ENCODE data around the gene OSBPL3. TPM values are rescaled to one million over a fixed set of nuclear protein-coding genes. Genes with fewer than 3 reads are reported as not detected.

OSBPL3 gene
- total RNA-seq, 1 experiment from 2014 or later: 11.6 TPM

DNA sequence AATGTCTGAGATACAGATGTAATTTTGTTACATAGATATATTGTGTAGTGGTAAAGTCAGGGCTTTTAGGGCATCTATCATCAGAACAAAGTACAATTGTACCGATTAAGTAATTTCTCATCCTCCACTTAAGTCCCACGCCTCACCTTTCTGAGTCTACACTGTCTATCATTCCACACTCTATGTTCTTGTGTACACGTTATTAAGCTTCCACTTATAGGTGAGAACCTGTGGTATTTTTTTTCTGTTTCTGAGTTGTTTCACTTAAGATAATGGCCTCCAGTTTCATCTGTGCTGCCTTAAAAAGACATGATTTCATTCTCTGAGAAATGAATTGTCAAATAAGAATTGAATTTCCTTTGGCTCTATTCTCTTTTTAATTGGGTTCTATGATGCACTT lies 15.5 kb upstream of the OSBPL3 start:
- no TSS peak for BruUV-seq (replicated peaks)
- Histone ChIP-seq H3K36me3 (ENCODE audit: low read depth, low read length) (no peaks in the 10 kb centered on the region), H2AFZ (ENCODE audit: low read length) (no peak overlapping the region), H3K9ac (ENCODE audit: low read length) (no peak overlapping the region), H3K27ac (ENCODE audit: low read length) (no peak overlapping the region), H3K27me3 (ENCODE audit: low read length) (no peaks in the 10 kb centered on the region), H3K9me3 (ENCODE audit: low read length) (no peaks in the 10 kb centered on the region), H3K4me1 (ENCODE audit: insufficient read depth, low read length) (no peaks in the 10 kb centered on the region), H3K4me3 (ENCODE audit: low read length) (no peak overlapping the region), H3F3A (ENCODE audit: low read length, unreplicated experiment) (no peaks in the 10 kb centered on the region), H4K20me1 (ENCODE audit: low read length) (no peaks in the 10 kb centered on the region), H3K9me2 (replicated peaks; ENCODE audit: low read length) (no peaks in the 10 kb centered on the region), H3K4me2 (ENCODE audit: low read length) (no peak overlapping the region), H3K79me2 (ENCODE audit: low read length) (no peaks in the 10 kb centered on the region)
- POLR2A ChIA-PET (ENCODE audit: unreplicated experiment): no interaction called here
- ATAC-seq (no peak), DNase-seq (no peak)
- CTCF ChIA-PET: no interaction called here
- TF ChIP-seq EZH2phosphoT487 (IDR thresholded peaks at IDR 0.05; ENCODE audit: borderline replicate concordance, low read length) (no peak), EZH2 (IDR thresholded peaks at IDR 0.05; ENCODE audit: low read length, unreplicated experiment) (no peak)
- TF ChIP-seq, protein P1, sequence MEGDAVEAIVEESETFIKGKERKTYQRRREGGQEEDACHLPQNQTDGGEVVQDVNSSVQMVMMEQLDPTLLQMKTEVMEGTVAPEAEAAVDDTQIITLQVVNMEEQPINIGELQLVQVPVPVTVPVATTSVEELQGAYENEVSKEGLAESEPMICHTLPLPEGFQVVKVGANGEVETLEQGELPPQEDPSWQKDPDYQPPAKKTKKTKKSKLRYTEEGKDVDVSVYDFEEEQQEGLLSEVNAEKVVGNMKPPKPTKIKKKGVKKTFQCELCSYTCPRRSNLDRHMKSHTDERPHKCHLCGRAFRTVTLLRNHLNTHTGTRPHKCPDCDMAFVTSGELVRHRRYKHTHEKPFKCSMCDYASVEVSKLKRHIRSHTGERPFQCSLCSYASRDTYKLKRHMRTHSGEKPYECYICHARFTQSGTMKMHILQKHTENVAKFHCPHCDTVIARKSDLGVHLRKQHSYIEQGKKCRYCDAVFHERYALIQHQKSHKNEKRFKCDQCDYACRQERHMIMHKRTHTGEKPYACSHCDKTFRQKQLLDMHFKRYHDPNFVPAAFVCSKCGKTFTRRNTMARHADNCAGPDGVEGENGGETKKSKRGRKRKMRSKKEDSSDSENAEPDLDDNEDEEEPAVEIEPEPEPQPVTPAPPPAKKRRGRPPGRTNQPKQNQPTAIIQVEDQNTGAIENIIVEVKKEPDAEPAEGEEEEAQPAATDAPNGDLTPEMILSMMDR (conservative IDR thresholded peaks at IDR 0.05; ENCODE audit: low read depth, low read length): no peak
- intact Hi-C loops (cut with micrococcal nuclease): no loop called here

DNA sequence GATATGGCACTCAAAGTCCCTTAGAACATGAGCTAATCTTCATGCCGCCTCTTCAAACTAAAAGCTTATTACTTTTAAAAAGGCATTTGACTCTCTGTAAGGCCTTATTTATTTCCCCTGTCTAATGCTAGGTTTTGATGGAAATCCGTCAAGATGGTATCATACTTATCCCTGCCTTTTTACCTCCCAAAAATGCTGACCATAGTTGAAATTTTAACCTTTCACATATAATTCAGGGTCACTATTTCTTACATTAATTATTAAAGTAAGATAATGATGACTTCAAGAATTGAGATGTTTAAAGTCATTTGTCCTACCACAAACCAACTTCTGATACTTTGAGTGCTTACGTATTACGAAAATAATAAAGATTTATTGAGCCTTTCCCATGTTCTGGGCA lies 12.3 kb upstream of the OSBPL3 start:
- Histone ChIP-seq H3K4me3 (ENCODE audit: low read length) (no peak overlapping the region), H3K9ac (ENCODE audit: low read length) (no peak overlapping the region), H3K4me2 (ENCODE audit: low read length) (no peak overlapping the region), H3K27me3 (ENCODE audit: low read length) (no peaks in the 10 kb centered on the region), H2AFZ (ENCODE audit: low read length) (no peak overlapping the region), H3K27ac (ENCODE audit: low read length) (no peak overlapping the region), H3K9me2 (replicated peaks; ENCODE audit: low read length) (no peaks in the 10 kb centered on the region), H3K36me3 (ENCODE audit: low read depth, low read length) (no peaks in the 10 kb centered on the region), H3F3A (ENCODE audit: low read length, unreplicated experiment) (no peaks in the 10 kb centered on the region), H3K79me2 (ENCODE audit: low read length) (no peaks in the 10 kb centered on the region), H3K4me1 (ENCODE audit: insufficient read depth, low read length) (no peaks in the 10 kb centered on the region), H3K9me3 (ENCODE audit: low read length) (no peaks in the 10 kb centered on the region), H4K20me1 (ENCODE audit: low read length) (no peaks in the 10 kb centered on the region)
- TF ChIP-seq EZH2 (IDR thresholded peaks at IDR 0.05; ENCODE audit: low read length, unreplicated experiment): no peak
- no peak for TF ChIP-seq EZH2phosphoT487 (IDR thresholded peaks at IDR 0.05; ENCODE audit: borderline replicate concordance, low read length)
- TF ChIP-seq, protein P1 (conservative IDR thresholded peaks at IDR 0.05; ENCODE audit: low read depth, low read length): no peak
- no peak for DNase-seq
- intact Hi-C loops (cut with micrococcal nuclease): no loop called here
- no TSS peak for BruUV-seq (replicated peaks)
- CTCF ChIA-PET: no interaction called here
- POLR2A ChIA-PET (ENCODE audit: unreplicated experiment): no interaction called here
- ATAC-seq: no peak

DNA sequence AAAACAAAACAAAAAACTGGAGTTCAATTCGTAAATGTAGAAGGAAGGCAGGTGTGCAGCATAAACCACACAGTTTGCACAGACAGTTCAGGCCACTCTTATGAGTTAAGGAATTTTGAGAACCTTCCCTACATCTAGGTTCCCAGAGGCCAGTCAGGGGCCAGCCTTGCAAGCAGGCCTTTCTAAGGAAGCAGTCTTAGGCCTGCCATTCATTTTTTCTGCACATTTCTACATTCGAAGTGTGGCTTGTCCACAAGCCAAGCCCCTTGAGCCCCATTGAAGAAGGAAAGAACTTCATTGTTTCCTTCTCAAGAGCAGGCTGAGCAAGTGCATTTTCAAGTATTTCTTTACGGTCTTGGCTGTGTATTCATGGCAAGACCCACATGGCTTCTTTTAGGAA lies 11.4 kb upstream of the OSBPL3 start:
- ChIA-PET CTCF (no interaction called here), POLR2A (ENCODE audit: unreplicated experiment) (no interaction called here)
- TF ChIP-seq EZH2 (IDR thresholded peaks at IDR 0.05; ENCODE audit: low read length, unreplicated experiment): no peak
- TF ChIP-seq, protein P1 (conservative IDR thresholded peaks at IDR 0.05; ENCODE audit: low read depth, low read length): no peak
- no peak for ATAC-seq
- BruUV-seq (replicated peaks): no TSS peak
- Histone ChIP-seq H3K4me3 (ENCODE audit: low read length) (no peak overlapping the region), H3K27me3 (ENCODE audit: low read length) (no peaks in the 10 kb centered on the region), H3K4me2 (ENCODE audit: low read length) (no peak overlapping the region), H3F3A (ENCODE audit: low read length, unreplicated experiment) (no peaks in the 10 kb centered on the region), H3K36me3 (ENCODE audit: low read depth, low read length) (no peaks in the 10 kb centered on the region), H3K4me1 (ENCODE audit: insufficient read depth, low read length) (no peaks in the 10 kb centered on the region), H2AFZ (ENCODE audit: low read length) (no peak overlapping the region), H3K79me2 (ENCODE audit: low read length) (no peaks in the 10 kb centered on the region), H4K20me1 (ENCODE audit: low read length) (no peaks in the 10 kb centered on the region), H3K27ac (ENCODE audit: low read length) (no peak overlapping the region), H3K9me3 (ENCODE audit: low read length) (no peaks in the 10 kb centered on the region), H3K9me2 (replicated peaks; ENCODE audit: low read length) (no peaks in the 10 kb centered on the region), H3K9ac (ENCODE audit: low read length) (no peak overlapping the region)
- intact Hi-C loops (cut with micrococcal nuclease): no loop called here
- no peak for DNase-seq
